ENCODE results near the gene ULK4.

Gene ULK4

GRCh38 chr3:41370307-41370706 lies 591.6 kb downstream of the ULK4 start:
- no peaks in the 10 kb centered on the region for H3K9me3 ChIP-seq (ENCODE audit: insufficient read depth, low read length, severe bottlenecking)
- H3K4me1 ChIP-seq (ENCODE audit: insufficient read depth, low read length), result no peaks in the 10 kb centered on the region
- H3K9ac ChIP-seq (ENCODE audit: low read depth, low read length), result no peak overlapping the region
- no peaks in the 10 kb centered on the region for H3K27me3 ChIP-seq (ENCODE audit: insufficient read depth, low read length, poor library complexity)
- DNase-seq (no peak), ATAC-seq (ENCODE audit: insufficient read depth, low read depth) (no peak)
- no peaks in the 10 kb centered on the region for H4K20me1 ChIP-seq (ENCODE audit: insufficient read depth, low read length)
- no peaks in the 10 kb centered on the region for H3K79me2 ChIP-seq (ENCODE audit: insufficient read depth, low read length)
- no peak overlapping the region for H3K4me2 ChIP-seq (ENCODE audit: insufficient read depth, low read length)
- no peak overlapping the region for H2AFZ ChIP-seq (ENCODE audit: low read depth, low read length)
- no peaks in the 10 kb centered on the region for H3K36me3 ChIP-seq (ENCODE audit: insufficient read depth, low read length)
- no peak for TF ChIP-seq CTCF (IDR thresholded peaks at IDR 0.05; ENCODE audit: borderline replicate concordance, extremely low read depth, low read length, poor library complexity, severe bottlenecking)
- TF ChIP-seq EZH2 (IDR thresholded peaks at IDR 0.05; ENCODE audit: borderline replicate concordance, low read depth, low read length, severe bottlenecking), result no peak
- no peak overlapping the region for H3K4me3 ChIP-seq (ENCODE audit: low read depth in 1 of 2, low read length in 2 of 2)
- no peak overlapping the region for H3K27ac ChIP-seq (ENCODE audit: low read length)

- Histone ChIP-seq H3K27ac (ENCODE audit: low read length) (no peak overlapping the region), H3K4me3 (ENCODE audit: low read depth in 1 of 2, low read length in 2 of 2) (no peak overlapping the region), H3K9ac (ENCODE audit: low read depth, low read length) (no peak overlapping the region), H4K20me1 (ENCODE audit: insufficient read depth, low read length) (no peaks in the 10 kb centered on the region), H2AFZ (ENCODE audit: low read depth, low read length) (no peak overlapping the region), H3K36me3 (ENCODE audit: insufficient read depth, low read length) (no peaks in the 10 kb centered on the region), H3K79me2 (ENCODE audit: insufficient read depth, low read length) (no peaks in the 10 kb centered on the region), H3K4me1 (ENCODE audit: insufficient read depth, low read length) (no peaks in the 10 kb centered on the region), H3K4me2 (ENCODE audit: insufficient read depth, low read length) (no peak overlapping the region), H3K27me3 (ENCODE audit: insufficient read depth, low read length, poor library complexity) (no peaks in the 10 kb centered on the region), H3K9me3 (ENCODE audit: insufficient read depth, low read length, severe bottlenecking) (no peaks in the 10 kb centered on the region)
- TF ChIP-seq CTCF (IDR thresholded peaks at IDR 0.05; ENCODE audit: borderline replicate concordance, extremely low read depth, low read length, poor library complexity, severe bottlenecking) (no peak), EZH2 (IDR thresholded peaks at IDR 0.05; ENCODE audit: borderline replicate concordance, low read depth, low read length, severe bottlenecking) (no peak)
- DNase-seq (no peak), ATAC-seq (ENCODE audit: insufficient read depth, low read depth) (no peak)
Measured at GRCh38 chr3:41369838-41370237, 592.1 kb downstream of the ULK4 start.

- ATAC-seq (ENCODE audit: insufficient read depth, low read depth), result no peak
- Histone ChIP-seq H2AFZ (ENCODE audit: low read depth, low read length) (no peak overlapping the region), H3K9me3 (ENCODE audit: insufficient read depth, low read length, severe bottlenecking) (no peaks in the 10 kb centered on the region), H3K79me2 (ENCODE audit: insufficient read depth, low read length) (no peaks in the 10 kb centered on the region), H3K36me3 (ENCODE audit: insufficient read depth, low read length) (no peaks in the 10 kb centered on the region), H3K27ac (ENCODE audit: low read length) (no peak overlapping the region), H3K4me1 (ENCODE audit: insufficient read depth, low read length) (no peaks in the 10 kb centered on the region), H3K27me3 (ENCODE audit: insufficient read depth, low read length, poor library complexity) (no peaks in the 10 kb centered on the region), H4K20me1 (ENCODE audit: insufficient read depth, low read length) (no peaks in the 10 kb centered on the region), H3K4me3 (ENCODE audit: low read depth in 1 of 2, low read length in 2 of 2) (no peak overlapping the region), H3K4me2 (ENCODE audit: insufficient read depth, low read length) (no peak overlapping the region), H3K9ac (ENCODE audit: low read depth, low read length) (no peak overlapping the region)
- no peak for TF ChIP-seq EZH2 (IDR thresholded peaks at IDR 0.05; ENCODE audit: borderline replicate concordance, low read depth, low read length, severe bottlenecking)
- no peak for TF ChIP-seq CTCF (IDR thresholded peaks at IDR 0.05; ENCODE audit: borderline replicate concordance, extremely low read depth, low read length, poor library complexity, severe bottlenecking)
- DNase-seq, result no peak
Measured at GRCh38 chr3:41365973-41366372, 595.9 kb downstream of the ULK4 start.

- no peak overlapping the region for H3K4me2 ChIP-seq (ENCODE audit: insufficient read depth, low read length)
- H3K27ac ChIP-seq (ENCODE audit: low read length), result no peak overlapping the region
- no peaks in the 10 kb centered on the region for H3K36me3 ChIP-seq (ENCODE audit: insufficient read depth, low read length)
- no peaks in the 10 kb centered on the region for H3K27me3 ChIP-seq (ENCODE audit: insufficient read depth, low read length, poor library complexity)
- H3K4me3 ChIP-seq (ENCODE audit: low read depth in 1 of 2, low read length in 2 of 2), result no peak overlapping the region
- H2AFZ ChIP-seq (ENCODE audit: low read depth, low read length), result no peak overlapping the region
- TF ChIP-seq EZH2 (IDR thresholded peaks at IDR 0.05; ENCODE audit: borderline replicate concordance, low read depth, low read length, severe bottlenecking), result no peak
- TF ChIP-seq CTCF (IDR thresholded peaks at IDR 0.05; ENCODE audit: borderline replicate concordance, extremely low read depth, low read length, poor library complexity, severe bottlenecking), result no peak
- no peaks in the 10 kb centered on the region for H4K20me1 ChIP-seq (ENCODE audit: insufficient read depth, low read length)
- H3K9ac ChIP-seq (ENCODE audit: low read depth, low read length), result no peak overlapping the region
- DNase-seq (no peak), ATAC-seq (ENCODE audit: insufficient read depth, low read depth) (no peak)
- H3K79me2 ChIP-seq (ENCODE audit: insufficient read depth, low read length), result no peaks in the 10 kb centered on the region
- no peaks in the 10 kb centered on the region for H3K9me3 ChIP-seq (ENCODE audit: insufficient read depth, low read length, severe bottlenecking)
- H3K4me1 ChIP-seq (ENCODE audit: insufficient read depth, low read length), result no peaks in the 10 kb centered on the region
Measured at GRCh38 chr3:41364736-41365135, 597.2 kb downstream of the ULK4 start.

All from DND-41 (cell line).